HG02840 (cell line): ENCODE data around the gene SLC39A11.

Experiments
- ATAC-seq: cut with Tn5 transposase; IDR thresholded peaks from one replicate; pipeline ENCODE4 v1.9.1; 2021; ENCODE audit warnings: mild to moderate bottlenecking, moderate library complexity, moderate number of reproducible peaks; ENCODE audit not compliant: unreplicated experiment, low FRiP score

SLC39A11 gene

DNA sequence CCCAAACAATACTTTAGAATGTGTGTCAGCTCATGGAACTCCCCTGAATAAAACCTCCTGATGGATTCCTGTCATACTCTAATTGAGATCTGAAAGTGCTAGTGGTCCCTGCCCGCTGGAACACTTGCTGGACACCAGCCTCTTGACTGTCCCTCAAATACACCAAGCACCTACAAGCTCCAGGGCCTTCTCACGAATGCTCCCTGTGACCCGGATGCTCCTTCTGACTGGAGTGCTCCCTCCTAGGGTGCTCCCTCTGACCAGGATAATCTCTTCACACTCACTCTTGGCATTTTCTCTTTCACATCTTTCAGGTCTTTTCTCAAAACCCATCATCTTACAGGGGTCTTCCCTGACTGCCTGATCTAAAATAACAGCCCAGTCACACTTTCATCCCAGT is 205.9 kb downstream of the SLC39A11 start:
- ATAC-seq, result no peak

DNA sequence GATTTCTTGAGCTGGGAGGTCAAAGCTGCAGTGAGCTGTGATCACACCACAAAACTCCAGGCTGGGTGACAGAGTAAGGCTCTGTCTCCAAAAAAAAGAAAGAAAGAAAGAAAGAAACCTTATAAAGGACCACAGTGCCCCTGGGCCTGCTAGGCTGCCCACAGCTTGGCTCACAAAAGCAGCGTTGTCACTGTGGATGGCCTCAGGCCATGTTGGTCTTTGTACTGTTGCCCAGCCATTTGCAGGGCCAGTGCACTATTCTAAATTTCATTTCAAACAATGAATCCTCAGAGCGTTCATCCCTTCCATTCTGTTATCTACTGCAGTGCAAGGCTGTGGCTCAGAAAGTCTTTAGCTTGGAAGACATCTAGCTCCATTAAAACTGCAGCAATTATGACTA is 208.4 kb downstream of the SLC39A11 start:
- no peak for ATAC-seq

DNA sequence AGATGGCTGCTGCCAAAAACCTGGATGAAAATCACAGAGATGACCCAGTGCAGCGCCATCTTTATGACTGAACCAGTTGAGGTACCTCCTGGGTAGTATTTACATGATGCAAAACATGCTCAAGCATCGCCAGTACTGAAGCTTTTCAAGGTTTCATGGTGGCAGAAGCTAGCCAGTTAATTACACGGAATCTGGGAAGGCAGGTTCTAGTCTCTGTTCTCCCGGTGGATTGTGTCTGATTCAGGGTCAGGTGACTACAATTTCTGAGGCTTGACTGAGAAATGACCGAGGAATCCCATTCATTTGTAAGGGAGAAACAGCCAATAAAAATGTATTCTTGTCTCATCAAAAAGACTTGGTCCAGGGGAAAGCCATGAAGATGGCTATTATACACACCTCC is 209.1 kb downstream of the SLC39A11 start:
- no peak for ATAC-seq

DNA sequence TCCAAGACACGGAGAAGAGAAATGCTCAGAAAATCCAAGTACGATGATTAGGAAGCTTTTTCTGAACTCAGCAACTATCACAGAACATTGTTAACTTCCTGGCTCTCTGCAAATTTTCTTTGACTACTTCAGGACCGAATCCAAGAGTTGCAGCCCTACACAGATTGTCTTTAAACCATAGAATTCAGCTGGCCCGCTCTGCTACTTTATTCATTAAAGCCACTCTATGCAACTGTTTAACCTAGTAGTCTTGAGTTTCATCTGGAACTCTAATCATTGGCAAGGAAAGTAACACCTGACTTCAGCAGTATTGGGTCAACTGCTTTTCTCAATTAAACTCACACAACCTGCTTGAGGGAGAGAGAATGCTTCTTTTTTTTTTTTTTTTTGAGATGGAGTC is 210.1 kb downstream of the SLC39A11 start:
- no peak for ATAC-seq

DNA sequence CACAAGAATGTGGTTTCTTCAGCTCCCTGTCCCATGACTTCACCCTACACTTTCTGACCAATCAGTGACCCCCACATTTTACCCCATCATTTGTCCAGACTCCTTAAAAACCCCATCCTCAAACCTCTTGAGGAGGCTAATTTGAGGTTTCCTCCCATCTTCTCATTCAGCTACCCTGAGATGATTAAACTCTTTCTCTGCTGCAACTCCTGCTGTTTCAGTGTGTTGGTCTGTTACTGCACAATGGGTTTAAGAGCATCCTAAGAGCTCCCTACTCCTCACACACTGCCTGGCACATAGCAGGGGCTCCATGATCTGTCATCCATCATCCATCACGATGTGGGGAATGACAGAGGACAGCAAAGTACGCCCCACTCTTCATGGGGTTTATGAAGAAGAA is 212.6 kb downstream of the SLC39A11 start:
- no peak for ATAC-seq

DNA sequence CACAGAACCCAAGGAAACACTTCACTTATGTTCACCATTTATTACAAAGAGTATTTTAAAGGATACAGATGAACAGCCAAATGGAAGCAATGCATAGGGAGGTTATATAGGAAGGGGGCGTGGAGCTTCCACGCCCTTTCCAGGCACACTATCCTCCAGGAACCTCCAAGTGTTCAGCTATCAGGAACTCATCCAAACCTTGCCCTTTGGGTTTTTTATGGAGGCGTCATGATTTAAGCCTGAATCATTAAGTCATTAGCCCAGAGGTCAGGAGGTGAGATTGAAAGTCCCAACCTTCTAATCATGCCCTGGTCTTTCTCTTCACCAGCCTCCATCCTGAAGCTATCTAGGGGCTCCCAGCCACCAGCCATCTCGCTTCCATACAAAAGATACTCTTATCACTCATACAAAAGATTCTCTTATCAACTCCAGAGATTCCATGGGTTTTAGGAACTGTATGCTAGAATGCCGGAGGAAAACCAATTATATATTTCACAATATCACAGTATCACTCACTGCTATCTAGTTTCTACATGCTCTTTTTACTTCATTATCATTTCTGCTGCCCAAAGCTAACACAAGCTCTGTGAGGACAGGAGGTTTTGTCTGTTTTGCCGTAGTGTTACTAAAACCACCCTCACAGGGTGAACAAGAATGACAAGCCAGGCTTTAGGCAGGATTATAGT is 213.4 kb downstream of the SLC39A11 start:
- no peak for ATAC-seq

DNA sequence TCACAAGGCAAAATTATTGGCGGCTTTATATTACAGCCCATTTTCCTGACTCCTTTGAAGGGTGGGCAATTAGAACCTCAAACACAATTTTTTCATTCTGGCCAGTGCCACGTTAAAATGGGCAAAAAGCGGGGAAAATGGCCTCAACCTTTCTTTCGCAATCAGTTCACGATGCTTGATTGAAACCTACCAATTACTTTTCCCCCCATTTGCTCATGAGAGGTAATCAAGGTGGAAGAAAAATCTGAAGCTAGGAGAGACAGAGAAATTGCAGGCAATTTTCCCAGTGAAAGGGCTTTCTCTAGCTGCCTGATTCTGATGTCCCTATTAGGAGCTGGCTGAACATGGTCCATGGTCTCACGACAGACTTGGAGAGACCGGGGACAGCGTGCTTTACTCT is 215.1 kb downstream of the SLC39A11 start:
- no peak for ATAC-seq

DNA sequence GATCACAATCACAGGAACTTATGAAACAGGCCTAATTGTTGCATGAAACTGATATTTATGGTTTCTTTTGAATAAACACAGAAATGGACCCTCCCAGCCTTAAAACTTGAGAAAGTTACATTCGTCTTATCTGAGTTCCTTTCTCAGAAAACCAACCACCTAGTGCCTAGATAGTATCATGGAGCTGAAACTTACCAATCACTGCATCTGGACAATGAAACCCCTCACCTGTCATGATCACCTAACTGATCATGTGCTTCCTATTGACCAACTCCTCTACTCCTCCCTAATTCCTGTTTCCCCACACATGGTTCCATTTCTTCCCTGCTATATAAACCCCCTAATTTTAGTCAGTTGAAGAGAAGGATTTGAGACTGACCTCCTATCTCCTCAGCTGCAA is 216.1 kb downstream of the SLC39A11 start:
- ATAC-seq, result no peak

DNA sequence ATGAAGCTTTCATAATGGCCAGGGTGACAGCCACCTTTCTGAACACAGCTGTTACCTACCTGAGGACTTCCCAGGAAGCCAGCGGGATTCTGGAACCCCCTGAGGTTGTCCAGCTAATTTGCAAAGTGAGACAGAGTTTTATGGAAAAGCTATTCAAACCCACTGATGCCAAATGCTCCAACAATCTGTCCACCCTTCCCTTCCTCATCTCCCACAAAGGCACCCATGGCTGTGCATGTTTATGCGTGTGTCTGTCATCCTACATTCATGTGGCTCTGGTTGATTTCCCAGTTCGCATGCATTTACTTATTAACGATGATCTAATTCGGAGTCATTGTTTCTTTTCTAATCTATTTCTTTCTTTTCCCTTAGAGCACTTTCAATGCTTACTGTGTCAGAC is 217.1 kb downstream of the SLC39A11 start:
- no peak for ATAC-seq

DNA sequence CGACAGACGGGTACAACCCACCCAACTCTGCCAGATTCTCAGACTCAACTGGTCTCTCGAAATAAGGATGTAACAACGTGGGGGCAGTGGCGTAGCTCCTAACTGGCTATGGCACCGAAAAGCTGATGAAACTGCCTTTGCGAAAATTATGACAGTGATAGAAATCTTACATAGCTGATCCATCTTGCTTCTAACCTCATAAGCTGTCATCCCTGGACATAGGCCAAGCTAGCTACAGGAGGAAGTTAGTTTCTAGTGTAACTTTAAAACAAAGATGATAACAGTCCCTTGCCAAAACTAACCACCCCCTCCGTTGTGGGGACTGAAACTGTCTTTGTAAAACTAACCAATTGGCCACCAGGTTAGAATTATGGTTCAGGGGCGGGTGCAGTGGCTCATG is 220.1 kb downstream of the SLC39A11 start:
- no peak for ATAC-seq

DNA sequence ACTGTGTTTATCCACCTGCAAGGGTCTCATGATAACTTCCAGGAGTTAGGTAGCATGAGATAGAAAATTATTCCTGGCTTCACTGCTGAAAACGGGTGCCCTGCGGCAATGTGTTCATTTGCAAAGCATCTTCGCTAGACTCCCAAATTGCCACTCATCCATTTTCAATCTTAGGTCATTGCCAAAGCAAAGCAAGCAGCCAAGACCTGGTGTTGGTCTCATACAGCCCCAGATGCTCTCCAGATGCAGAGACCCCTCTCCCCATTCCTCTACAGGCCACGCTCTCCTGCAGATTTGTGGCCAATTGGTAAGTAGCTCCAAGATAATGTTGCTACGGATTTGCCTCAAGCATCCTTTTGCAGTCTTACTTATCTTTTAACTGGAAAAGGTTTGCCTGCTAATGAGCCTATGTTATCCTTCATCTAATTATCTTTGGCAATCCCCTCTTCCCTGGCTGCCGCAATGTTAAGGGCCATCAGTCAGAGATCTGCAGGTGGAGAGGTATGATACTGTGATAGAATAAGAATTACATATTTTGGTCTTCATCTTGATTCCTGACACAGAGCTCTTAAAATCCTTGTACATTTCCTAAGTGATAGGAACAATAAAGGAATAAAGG is 222.0 kb downstream of the SLC39A11 start:
- no peak for ATAC-seq

DNA sequence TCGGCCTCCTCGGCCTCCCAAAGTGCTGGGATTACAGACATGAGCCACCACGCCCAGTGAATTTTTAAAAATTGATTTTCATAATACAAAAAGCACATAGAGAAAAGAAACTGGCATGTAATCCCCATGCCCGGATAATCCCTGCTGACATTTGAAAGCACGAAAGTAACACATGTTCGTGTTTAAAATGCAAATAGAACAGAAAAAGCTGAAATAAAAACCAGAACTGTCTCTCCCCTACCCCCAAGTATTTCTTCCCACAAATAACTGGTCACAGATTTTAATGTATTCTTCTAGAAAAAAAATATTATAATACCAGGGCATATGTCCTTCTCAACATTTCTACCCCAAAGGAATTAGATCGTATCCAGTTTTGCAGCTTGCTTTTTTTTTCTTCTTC is 222.9 kb downstream of the SLC39A11 start:
- ATAC-seq, result no peak

DNA sequence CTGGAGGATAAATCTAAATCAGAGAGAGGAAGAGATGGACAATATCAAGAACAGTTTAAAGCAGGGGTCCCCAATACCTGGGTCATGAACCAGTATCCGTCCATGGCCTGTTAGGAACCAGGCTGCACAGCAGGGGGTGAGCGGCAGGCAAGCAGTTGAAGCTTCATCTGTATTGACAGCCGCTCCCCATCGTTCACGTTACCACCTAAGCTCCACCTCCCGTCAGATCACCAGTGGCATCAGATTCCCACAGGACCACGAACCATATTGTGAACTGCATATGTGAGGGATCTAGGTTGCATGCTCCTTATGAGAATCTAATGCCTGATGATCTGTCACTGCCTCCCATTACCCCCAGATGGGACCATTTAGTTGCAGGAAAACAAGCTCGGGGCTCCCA is 226.5 kb downstream of the SLC39A11 start:
- no peak for ATAC-seq

DNA sequence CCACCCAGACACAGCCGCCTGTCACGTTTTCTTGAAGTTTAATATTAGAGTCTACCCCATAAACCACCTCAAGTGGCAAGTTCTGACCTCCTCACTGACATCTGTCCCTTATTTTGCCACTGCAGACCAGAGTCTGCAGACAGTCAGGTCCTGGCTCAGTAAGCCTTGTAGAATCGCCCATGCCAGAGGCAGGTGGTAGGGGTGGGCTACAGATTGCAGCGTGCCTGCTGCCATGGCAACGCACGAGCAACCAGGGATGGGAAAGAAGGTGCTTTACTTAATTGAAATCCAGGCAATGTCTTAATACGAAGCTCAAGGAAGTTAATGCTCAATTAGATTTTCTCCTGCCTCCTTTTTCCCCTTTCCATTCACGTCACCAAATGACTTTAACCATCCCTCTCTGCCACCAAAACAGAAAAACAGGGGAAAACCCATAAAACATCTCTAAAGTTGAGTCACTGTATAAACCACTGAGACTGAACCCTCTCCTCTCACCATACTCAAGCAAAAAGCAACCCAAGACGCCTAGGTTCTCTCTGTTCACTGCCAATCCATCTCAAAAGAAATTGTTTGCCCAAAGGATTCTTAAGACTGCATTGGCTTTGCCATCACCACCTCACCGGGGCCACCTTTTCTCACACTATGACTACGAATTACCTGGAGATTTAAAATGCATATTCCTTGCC is 228.8 kb downstream of the SLC39A11 start:
- ATAC-seq, result no peak

DNA sequence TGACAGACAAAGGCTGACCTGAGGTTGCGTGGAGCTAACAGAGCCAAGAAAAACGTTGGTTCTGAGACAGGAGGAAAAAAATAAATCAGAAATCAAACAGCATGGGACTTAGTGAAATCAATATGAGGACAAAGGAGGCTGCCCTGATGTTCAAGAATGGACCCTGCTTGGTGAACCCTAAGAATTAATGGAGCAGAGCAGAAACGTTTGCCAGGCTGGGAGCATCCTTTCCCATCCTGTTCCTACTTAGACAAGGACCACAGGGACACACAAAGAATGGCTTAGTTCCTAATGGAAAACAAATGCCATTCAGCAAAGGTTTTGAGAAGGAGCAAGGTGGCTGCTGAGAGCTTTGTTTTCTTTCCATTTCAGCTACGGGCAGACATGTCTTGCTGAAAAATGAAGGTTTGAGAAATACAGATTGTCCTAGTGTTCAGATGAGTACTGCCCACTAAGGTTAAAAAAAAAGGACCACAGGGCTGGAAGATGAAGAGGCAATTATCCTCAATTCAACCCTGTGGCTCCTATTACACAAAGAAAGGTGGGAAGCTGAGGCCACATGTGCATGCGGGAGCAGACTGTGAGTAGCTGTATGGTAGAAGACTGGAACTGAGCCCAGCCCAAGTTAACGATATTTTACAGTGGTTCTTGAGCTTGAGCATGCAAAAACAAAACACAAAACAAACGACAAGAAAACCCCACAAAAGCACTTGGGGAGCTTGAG is 230.1 kb downstream of the SLC39A11 start:
- ATAC-seq, result no peak

DNA sequence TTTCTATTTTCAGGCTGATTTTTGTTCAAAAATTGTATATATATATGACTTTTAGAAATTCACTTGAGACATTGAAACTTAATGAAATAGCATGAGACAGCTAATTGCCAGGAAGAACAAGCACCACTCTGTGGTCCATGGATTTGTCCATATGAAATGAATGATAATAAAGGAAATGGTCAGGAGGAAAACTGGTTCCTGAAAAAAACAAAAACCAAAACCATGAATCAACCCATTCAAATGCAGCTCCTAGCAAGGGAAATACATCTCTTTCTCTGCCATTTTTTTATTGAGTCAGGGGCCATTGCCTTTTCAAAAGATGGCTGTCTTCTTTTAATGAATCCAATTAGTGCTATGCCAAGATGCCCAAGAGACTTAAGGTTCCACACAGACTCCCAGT is 230.7 kb downstream of the SLC39A11 start:
- ATAC-seq, result no peak

DNA sequence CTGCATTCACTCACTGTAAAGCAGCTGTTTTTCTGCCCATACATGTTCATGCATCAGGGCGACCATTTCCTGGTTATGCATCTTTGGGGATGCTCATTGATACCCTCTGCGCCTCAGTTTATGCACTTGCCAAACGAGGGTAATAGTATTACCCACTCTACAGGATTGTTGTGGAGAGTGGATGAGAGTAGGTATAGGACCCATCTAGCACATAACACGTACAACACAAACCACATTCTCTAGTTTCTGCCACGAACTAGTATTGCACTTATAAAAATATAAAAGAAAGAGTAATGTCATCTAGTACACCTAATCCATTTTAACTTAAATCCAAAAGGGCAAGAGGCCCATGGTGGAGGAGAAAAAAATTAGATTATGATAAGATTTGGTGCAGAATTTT is 231.7 kb downstream of the SLC39A11 start:
- no peak for ATAC-seq

DNA sequence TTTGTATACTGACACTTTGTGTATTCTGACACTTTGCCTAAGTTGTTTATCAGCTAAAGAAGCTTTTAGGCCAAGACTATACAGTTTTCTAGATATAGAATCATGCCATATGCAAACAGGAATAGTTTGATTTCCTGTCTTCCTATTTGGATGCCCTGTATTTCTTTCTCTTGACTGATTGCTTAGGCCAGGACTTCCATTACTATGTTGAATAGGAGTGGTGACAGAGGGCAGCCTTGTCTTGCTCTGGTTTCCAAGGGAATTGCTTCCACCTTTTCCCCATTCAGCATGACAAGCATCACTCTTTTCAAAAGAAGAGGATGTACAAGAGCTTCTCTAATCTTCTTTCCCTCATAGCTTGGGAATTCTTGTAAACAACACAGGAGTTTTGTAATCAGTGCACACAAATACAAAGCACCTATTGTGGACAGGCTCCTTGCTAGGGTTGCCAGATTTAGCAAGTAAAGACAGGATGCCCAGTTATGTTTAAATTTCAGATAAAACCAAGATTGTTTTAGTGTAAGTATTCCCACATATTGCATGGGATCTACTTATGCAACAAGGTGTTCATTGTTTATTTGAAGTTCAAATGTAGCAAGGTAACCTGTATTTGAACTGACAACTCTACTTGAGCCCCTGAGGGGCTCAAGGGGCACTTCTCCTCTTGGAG is 233.5 kb downstream of the SLC39A11 start:
- no peak for ATAC-seq

DNA sequence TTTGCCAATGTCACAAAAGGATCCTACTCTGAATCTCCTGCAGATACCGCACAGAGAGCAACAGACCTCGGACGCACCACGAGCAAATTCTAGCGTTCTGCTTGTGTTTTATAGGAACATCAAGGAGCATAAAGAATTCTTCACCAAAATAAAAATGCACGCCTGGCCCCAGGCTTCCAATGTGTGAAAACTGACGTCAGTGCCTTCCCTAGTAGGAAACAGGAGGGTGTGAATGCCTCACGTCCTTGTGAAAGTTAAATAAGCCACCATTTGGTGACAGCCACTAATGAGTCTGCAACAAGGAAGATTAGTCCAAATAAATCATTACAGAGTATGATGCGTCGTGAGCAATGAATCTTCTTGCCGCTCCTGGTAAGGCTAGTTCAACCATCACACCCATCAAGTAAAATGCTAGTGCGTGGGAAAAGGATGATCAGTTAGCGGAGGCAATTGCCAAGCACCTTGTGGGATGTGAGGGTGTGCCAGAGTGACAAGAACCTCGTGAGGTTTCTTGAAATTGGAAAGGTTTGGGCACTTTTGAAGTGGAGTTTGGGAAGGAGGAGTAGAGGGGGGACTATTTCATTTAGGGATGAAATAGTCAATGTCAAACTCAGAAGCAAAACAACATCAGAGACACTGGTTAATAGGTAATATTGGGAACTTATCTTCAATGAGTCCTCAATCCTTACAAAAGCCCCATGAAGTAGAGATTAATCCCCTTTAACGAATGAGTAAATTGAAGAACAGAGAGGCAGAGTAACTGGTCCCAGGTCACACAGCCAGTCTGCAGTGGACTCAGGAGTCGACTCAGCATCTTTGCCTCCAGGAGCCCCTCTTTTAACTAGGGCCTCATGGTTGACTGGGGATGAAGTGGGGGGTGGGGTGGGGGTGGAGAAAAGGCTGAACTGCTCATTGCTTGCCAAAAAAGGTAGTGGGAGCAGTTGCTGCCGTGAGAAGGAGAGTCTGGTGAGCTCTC is 238.8 kb downstream of the SLC39A11 start:
- ATAC-seq, result no peak
